Measurements from ENCODE around the gene RACGAP1. TPM values are rescaled to one million over a fixed set of nuclear protein-coding genes. Genes with fewer than 3 reads are reported as not detected.

The RACGAP1 gene
- total RNA-seq, 4 donors from 2014 or later, result 20.1 to 44.7 (median 33.6) TPM

DNA sequence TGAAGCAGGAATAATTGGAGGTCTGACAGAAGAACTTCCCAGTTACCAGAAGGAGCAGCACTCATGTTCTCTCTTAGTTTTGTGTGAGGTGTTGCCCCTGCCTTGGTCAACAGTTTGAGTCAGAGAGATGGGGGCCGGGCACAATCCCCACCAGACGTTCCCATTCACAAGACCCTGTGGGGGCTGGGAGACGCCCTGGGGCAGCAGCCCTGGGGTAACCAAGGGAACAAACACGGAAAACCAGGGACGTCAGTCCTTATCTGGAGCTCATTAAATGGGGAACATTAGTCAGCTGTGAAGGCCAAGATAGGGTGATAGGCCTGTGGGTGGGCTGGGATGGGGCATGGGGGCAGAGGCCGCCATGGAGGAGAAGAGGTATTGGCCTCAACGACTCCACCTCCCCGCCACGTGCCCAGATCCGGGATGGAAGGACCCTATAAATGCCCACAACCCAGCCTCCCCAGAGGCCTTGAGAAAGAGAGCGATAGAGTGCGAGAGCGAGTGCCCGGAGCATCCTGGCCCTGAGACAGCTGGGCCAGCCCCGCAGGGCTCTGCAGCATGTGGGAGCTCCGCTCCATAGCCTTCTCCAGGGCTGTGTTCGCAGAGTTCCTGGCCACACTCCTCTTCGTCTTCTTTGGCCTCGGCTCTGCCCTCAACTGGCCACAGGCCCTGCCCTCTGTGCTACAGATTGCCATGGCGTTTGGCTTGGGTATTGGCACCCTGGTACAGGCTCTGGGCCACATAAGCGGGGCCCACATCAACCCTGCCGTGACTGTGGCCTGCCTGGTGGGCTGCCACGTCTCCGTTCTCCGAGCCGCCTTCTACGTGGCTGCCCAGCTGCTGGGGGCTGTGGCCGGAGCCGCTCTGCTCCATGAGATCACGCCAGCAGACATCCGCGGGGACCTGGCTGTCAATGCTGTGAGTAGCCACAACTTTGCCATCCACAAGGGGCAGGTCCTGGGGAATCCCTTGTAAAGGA is 74.7 kb downstream of the RACGAP1 start, which contains the start of gene AQP2:
AQP2 (plus strand) TSS at position 465 of the 979 bp plus-strand sequence; CDS start at position 559, 94 bp downstream.
- H3K36me3 ChIP-seq, result no peaks in the 10 kb centered on the region
- H3K4me3 ChIP-seq, result no peak within 1 kb of the TSS
- H3K9me3 ChIP-seq, result no peaks in the 10 kb centered on the region
- no peak for DNase-seq
- H3K4me1 ChIP-seq, result peaks cover 7 to 30% (median 10%) of the 10 kb centered on the region in 3 donors
- no peak for TF ChIP-seq CTCF (IDR thresholded peaks at IDR 0.05)
- TF ChIP-seq POLR2A (IDR thresholded peaks at IDR 0.05), result no peak
- intact Hi-C loops (cut with DNase I), result no loop called here
- H3K27ac ChIP-seq, result no peak within 1 kb of the TSS
- peaks cover 2 to 51% (median 7%) of the 10 kb centered on the region in 4 donors for H3K27me3 ChIP-seq
- 93% methylated on average over 16 to 20 of the region's 32 CpGs for WGBS, 2 donors

GRCh38 chr12:49949866-49950265 is 75.4 kb downstream of the RACGAP1 start:
- Histone ChIP-seq H3K9me3 (no peaks in the 10 kb centered on the region), H3K27me3 (peaks cover 0 to 44% (median 2%) of the 10 kb centered on the region in 4 donors), H3K4me3 (no peak overlapping the region), H3K4me1 (peaks cover 7 to 30% (median 10%) of the 10 kb centered on the region in 3 donors), H3K36me3 (no peaks in the 10 kb centered on the region), H3K27ac (no peak overlapping the region)
- TF ChIP-seq CTCF (IDR thresholded peaks at IDR 0.05) (no peak), POLR2A (IDR thresholded peaks at IDR 0.05) (no peak)
- intact Hi-C loops (cut with DNase I), result no loop called here
- no peak for DNase-seq
- 89 to 93% methylated on average over 2 to 3 of the region's 3 CpGs for WGBS, 2 donors

- DNase-seq, result no peak
- H3K4me3 ChIP-seq, result no peak overlapping the region
- TF ChIP-seq POLR2A (IDR thresholded peaks at IDR 0.05), result no peak
- TF ChIP-seq CTCF (IDR thresholded peaks at IDR 0.05), result no peak
- H3K4me1 ChIP-seq, result peaks cover 7 to 30% (median 12%) of the 10 kb centered on the region in 3 donors
- H3K36me3 ChIP-seq, result no peaks in the 10 kb centered on the region
- 86 to 87% methylated on average over 6 to 7 of the region's 13 CpGs for WGBS, 2 donors
- intact Hi-C loops (cut with DNase I), result no loop called here
- no peak overlapping the region for H3K27ac ChIP-seq
- no peaks in the 10 kb centered on the region for H3K9me3 ChIP-seq
- peaks cover 0 to 37% (median 0%) of the 10 kb centered on the region in 4 donors for H3K27me3 ChIP-seq
Measured at GRCh38 chr12:49948866-49949845, 76.1 kb downstream of the RACGAP1 start.

- TF ChIP-seq POLR2A (IDR thresholded peaks at IDR 0.05), result no peak
- no peak for TF ChIP-seq CTCF (IDR thresholded peaks at IDR 0.05)
- Histone ChIP-seq H3K27ac (no peak overlapping the region), H3K4me3 (no peak overlapping the region), H3K4me1 (peaks cover 14 to 44% (median 25%) of the 10 kb centered on the region in 3 donors), H3K36me3 (no peaks in the 10 kb centered on the region), H3K27me3 (peaks cover 0 to 28% (median 0%) of the 10 kb centered on the region in 4 donors), H3K9me3 (no peaks in the 10 kb centered on the region)
- DNase-seq, result no peak
- 61 to 67% methylated on average over 1 to 7 of the region's 7 CpGs for WGBS, 2 donors
- intact Hi-C loops (cut with DNase I), result no loop called here
Measured at GRCh38 chr12:49947593-49948226, 77.6 kb downstream of the RACGAP1 start.
